ENCODE measurements around the gene DAZAP2. TPM values are rescaled to one million over a fixed set of nuclear protein-coding genes. Genes with fewer than 3 reads are reported as not detected.
"Not testable (repeated sequence)": the region's sequence is repeated elsewhere in the genome, so short reads cannot be mapped to it uniquely, and the experiment has no call there.

The DAZAP2 gene
- total RNA-seq, 2 donors from 2014 or later: 208 to 344 TPM

- Histone ChIP-seq H3K4me3 (peak overlapping the region; percentile 83), H3K4me1 (ENCODE audit: control insufficient read depth in 1 of 2, low read depth in 2 of 2) (peaks cover 0 to 7% of the 10 kb centered on the region in 2 donors), H3K27me3 (replicated peaks; ENCODE audit: insufficient read depth) (no peaks in the 10 kb centered on the region), H3K27ac (no peak overlapping the region), H3K36me3 (no peaks in the 10 kb centered on the region), H3K9me3 (no peaks in the 10 kb centered on the region)
- no peak for ATAC-seq (ENCODE audit: insufficient number of reproducible peaks, low FRiP score, low read depth)
- TF ChIP-seq CTCF (IDR thresholded peaks at IDR 0.05): no peak
- no peak for DNase-seq (ENCODE audit: low spot score)
These were observed 32.4 kb downstream of the DAZAP2 start for GRCh38 chr12:51270951-51271518.

DNA sequence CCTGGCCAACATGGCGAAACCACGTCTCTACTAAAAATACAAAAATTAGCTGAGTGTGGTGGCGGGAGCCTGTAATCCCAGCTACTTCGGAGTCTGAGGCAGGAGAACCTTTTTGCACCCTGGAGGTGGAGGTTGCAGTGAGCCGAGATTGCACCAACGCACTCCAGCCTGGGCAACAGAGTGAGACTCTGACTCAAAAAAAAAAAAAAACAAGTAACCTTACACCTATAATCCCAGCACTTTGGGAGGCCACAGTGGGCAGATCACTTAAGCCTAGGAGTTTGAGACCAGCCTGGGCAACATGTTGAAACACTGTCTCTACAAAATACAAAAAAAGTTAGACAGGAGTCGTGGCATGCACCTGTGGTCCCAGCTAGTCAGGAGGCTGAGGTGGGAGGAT lies 34.2 kb downstream of the DAZAP2 start:
- H3K9me3 ChIP-seq; ATAC-seq (ENCODE audit: insufficient number of reproducible peaks, low FRiP score, low read depth); H3K36me3 ChIP-seq; H3K27me3 ChIP-seq (replicated peaks; ENCODE audit: insufficient read depth); H3K4me1 ChIP-seq (ENCODE audit: control insufficient read depth in 1 of 2, low read depth in 2 of 2); H3K27ac ChIP-seq; H3K4me3 ChIP-seq; DNase-seq (ENCODE audit: low spot score): not testable (repeated sequence)

DNA sequence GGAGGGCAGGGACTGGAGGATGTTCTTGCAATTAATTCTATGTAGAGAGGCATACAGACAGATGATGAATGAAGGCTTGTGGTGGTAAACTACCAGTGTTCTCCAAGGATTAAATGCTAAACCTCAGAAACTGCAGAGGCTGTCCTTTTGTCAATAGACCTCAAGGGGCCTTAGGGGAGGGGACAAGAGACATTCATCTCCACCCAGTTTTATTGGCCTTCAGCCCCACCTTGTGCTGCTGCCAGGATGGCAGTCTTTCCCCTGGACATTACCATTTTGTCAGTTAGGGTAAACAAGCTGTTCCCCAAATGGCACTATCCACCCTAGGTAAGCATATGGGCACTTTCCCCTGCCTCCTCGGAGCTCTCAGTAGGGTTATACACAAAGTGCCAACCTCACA lies 36.5 kb downstream of the DAZAP2 start:
- Histone ChIP-seq H3K36me3 (no peaks in the 10 kb centered on the region), H3K9me3 (no peaks in the 10 kb centered on the region), H3K4me3 (no peak overlapping the region), H3K27me3 (replicated peaks; ENCODE audit: insufficient read depth) (no peaks in the 10 kb centered on the region), H3K27ac (no peak overlapping the region), H3K4me1 (ENCODE audit: control insufficient read depth in 1 of 2, low read depth in 2 of 2) (peaks cover 0 to 7% of the 10 kb centered on the region in 2 donors)
- DNase-seq (ENCODE audit: low spot score) (no peak), ATAC-seq (ENCODE audit: insufficient number of reproducible peaks, low FRiP score, low read depth) (no peak)
- TF ChIP-seq CTCF (IDR thresholded peaks at IDR 0.05): no peak

- no peak for DNase-seq (ENCODE audit: low spot score)
- TF ChIP-seq CTCF (IDR thresholded peaks at IDR 0.05): no peak
These were observed 42.7 kb downstream of the DAZAP2 start for GRCh38 chr12:51281202-51281924.

GRCh38 chr12:51285843-51286242 lies 47.2 kb downstream of the DAZAP2 start:
- Histone ChIP-seq H3K27ac (no peak overlapping the region), H3K27me3 (replicated peaks; ENCODE audit: insufficient read depth) (no peaks in the 10 kb centered on the region), H3K9me3 (no peaks in the 10 kb centered on the region), H3K36me3 (no peaks in the 10 kb centered on the region), H3K4me3 (no peak overlapping the region), H3K4me1 (ENCODE audit: control insufficient read depth in 1 of 2, low read depth in 2 of 2) (no peaks in the 10 kb centered on the region)
- ATAC-seq (ENCODE audit: insufficient number of reproducible peaks, low FRiP score, low read depth) (no peak), DNase-seq (ENCODE audit: low spot score) (no peak)
- TF ChIP-seq CTCF (IDR thresholded peaks at IDR 0.05): no peak

More at GRCh38 chr12:51281202-51281924, 42.7 kb downstream of the DAZAP2 start:
- Histone ChIP-seq H3K4me1 (ENCODE audit: control insufficient read depth in 1 of 2, low read depth in 2 of 2) (no peaks in the 10 kb centered on the region), H3K36me3 (no peaks in the 10 kb centered on the region), H3K4me3 (no peak overlapping the region), H3K9me3 (no peaks in the 10 kb centered on the region), H3K27ac (no peak overlapping the region), H3K27me3 (replicated peaks; ENCODE audit: insufficient read depth) (no peaks in the 10 kb centered on the region)
- ATAC-seq (ENCODE audit: insufficient number of reproducible peaks, low FRiP score, low read depth): no peak

DNA sequence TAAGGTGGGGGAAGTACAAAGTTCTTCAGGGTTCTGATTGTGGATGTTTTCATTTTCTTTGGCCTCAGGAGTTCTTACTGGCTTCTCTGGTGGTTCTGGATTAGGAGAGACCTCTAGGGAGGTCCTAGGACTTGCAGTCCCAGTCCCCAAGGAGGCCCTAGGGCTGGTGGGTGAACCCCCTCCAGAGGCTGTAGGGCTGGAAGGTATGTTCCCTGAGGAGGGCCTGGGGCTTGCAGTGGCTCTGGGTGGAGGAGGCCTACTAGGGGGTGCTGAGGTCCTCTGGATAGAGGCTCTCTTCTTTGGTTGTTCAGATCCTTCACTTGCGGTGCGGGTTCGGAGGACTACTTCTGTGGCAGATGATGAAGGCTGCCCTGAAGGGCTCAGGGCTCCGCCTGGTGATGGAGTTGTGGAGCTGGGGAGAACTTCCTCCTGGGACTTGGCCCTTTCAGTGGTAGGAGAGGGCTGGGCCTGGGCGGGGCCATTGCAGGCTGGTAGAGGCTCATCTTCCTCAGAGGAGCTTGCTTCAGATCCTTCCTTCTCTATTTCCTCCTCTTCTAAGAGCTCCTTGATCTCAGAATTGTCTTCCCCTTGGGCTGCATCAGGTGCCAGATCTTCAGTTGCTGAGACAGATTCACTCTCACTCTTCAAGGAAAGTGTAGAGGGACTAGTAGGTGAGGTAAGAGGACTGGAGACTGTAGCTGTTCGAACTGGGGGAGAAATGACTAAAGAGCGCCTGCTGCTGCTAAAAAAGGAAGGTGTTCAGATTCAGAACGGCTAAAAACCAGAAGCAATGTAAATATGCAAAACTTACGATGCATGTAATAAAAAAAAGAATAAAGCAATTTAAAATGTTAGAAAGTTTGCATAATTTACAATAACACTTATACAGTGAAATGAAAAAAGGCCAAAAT lies 53.2 kb downstream of the DAZAP2 start:
- not testable (repeated sequence) for ATAC-seq (ENCODE audit: insufficient number of reproducible peaks, low FRiP score, low read depth); H3K4me3 ChIP-seq; H3K4me1 ChIP-seq (ENCODE audit: control insufficient read depth in 1 of 2, low read depth in 2 of 2); H3K27me3 ChIP-seq (replicated peaks; ENCODE audit: insufficient read depth); H3K9me3 ChIP-seq; H3K36me3 ChIP-seq; DNase-seq (ENCODE audit: low spot score); H3K27ac ChIP-seq
